Muscle of back (tissue), 11 donors: ENCODE data around the gene TUBB4B. TPM values are rescaled to one million over a fixed set of nuclear protein-coding genes. Genes with fewer than 3 reads are reported as not detected.

Source experiments
- DNase-seq, 3 donors: peaks; one replicate each; pipeline versions ENCODE4 v3.0.0 to v3.0.0-alpha.2; 2013
- polyA plus RNA-seq, 10 donors: library from polyadenylated mRNA; unstranded; fragments of 120-200 nt; gene quantifications; one replicate each; pipeline ENCODE4 v1.2.1, GENCODE V29; 2013; ENCODE audit not compliant: insufficient read length in 10 of 10

The TUBB4B gene
- polyA plus RNA-seq, 10 donors = 125 to 258 (median 160) TPM

- DNase-seq = no peak
These were observed 16.0 kb upstream of the TUBB4B start, which contains the start of gene CYSRT1 for GRCh38 chr9:137224830-137225694. TSS of gene CYSRT1 (plus strand) at chr9:137225174. CDS start at chr9:137225622, 448 bp downstream.

GRCh38 chr9:137225699-137226331, 15.3 kb upstream of the TUBB4B start:
- no peak for DNase-seq

GRCh38 chr9:137226338-137227053, 14.6 kb upstream of the TUBB4B start:
- DNase-seq = no peak

- peak in 2 of 3 donors; percentile 69 to 77 for DNase-seq
These were observed 13.8 kb upstream of the TUBB4B start, which contains the start of gene RNF224 for GRCh38 chr9:137227054-137227852. TSS of gene RNF224 (plus strand) at chr9:137227502. CDS start at chr9:137228336, 834 bp downstream.

- DNase-seq = no peak
These were observed 13.1 kb upstream of the TUBB4B start for GRCh38 chr9:137227853-137228505.

- DNase-seq = no peak
These were observed 12.6 kb upstream of the TUBB4B start for GRCh38 chr9:137228506-137228967.

GRCh38 chr9:137228968-137229896, 11.9 kb upstream of the TUBB4B start:
- DNase-seq = no peak

- no peak for DNase-seq
These were observed 11.0 kb upstream of the TUBB4B start for GRCh38 chr9:137229903-137230704.

- DNase-seq = no peak
These were observed 10.2 kb upstream of the TUBB4B start, which contains the start of gene SLC34A3 for GRCh38 chr9:137230705-137231371. TSS of gene SLC34A3 (plus strand) at chr9:137230901. CDS start at chr9:137231703, 802 bp downstream.

GRCh38 chr9:137231372-137232039, 9.6 kb upstream of the TUBB4B start:
- no peak for DNase-seq

GRCh38 chr9:137232101-137232500, 9.0 kb upstream of the TUBB4B start:
- no peak for DNase-seq

- DNase-seq = no peak
These were observed 8.6 kb upstream of the TUBB4B start for GRCh38 chr9:137232510-137232909.

- no peak for DNase-seq
These were observed 7.7 kb upstream of the TUBB4B start for GRCh38 chr9:137233143-137233980.

GRCh38 chr9:137234055-137234697, 6.9 kb upstream of the TUBB4B start:
- DNase-seq = no peak

- no peak for DNase-seq
These were observed 6.2 kb upstream of the TUBB4B start for GRCh38 chr9:137234758-137235423.
